Stimulated activated CD8-positive, alpha-beta memory T cell treated with anti-CD3 and anti-CD28 coated beads, Interleukin-4, amount 100 ng/mL, for 4 hours (primary cell): ENCODE data around the gene VWF.

Source experiments
- DNase-seq, 2 donors: peaks; one replicate each; pipeline ENCODE4 v3.0.0-alpha.2; 2020; ENCODE audit warnings: low read depth in 2 of 2, low spot score in 1 of 2

Gene VWF

DNA sequence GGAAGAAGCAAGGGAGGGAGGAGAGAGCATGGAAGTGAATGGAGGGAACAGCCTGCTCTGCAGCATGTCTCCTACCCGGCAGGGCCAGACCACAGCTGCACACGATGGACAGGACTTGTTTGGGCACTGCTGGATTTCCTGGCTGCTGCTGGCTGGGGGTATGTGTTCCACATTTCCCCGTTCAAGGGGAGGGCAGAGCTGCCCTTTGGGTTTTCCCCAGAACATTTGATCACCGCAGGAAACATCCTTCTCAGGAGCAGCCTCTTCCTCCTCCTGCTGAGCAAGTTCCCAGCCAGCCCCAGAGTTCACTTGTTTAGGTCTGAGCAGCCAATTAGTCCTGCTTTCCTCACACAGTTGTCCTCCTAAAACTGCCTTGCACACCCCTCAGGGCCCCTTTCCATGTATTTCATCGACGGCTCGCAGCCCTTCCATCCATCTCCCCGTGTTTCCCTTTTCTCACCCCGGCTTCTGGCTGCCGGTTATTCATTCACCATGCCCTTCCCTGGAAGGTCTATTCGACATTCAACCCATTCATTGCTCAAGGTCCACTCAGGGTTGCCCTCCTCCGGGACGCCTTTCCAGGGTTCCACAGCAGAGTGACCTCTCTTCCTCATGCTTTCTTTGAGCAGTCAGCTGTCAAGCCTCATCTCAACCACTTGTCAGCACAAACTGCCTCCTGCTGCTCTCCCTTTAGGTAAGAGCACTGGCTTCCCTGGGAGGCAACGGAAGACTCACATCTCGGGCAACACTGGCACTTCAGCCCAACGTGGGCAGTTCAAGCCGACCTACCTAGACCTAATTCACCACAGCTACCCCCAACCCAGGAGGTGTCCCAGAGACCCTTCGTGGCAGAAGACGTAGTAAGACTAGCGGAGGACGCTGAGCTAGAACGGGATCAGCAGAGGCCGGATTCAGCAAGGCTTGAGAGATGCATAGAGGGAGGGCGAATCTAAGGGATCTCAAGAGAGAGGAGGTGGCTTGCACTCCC, 159.3 kb downstream of the VWF start:
- DNase-seq = no peak

DNA sequence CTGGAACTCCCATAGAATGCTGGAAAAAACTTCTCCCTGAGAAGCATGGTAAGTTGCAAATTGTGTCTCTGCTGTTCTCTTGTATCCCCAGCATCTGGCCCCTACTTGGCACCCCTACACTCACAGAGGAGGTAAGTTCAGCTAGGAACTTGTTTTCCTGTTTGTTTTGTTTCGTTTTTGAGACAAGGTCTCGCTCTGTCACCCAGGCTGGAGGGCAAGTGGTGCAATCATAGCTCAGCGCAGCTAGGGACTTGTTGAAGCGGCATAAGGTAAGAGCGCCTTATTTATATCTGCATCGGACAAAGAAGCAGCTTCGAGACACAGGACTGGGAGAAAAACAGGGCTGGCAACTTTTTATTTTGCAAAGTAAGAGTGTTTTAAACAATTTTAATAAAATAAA, 161.0 kb downstream of the VWF start:
- DNase-seq = no peak

DNA sequence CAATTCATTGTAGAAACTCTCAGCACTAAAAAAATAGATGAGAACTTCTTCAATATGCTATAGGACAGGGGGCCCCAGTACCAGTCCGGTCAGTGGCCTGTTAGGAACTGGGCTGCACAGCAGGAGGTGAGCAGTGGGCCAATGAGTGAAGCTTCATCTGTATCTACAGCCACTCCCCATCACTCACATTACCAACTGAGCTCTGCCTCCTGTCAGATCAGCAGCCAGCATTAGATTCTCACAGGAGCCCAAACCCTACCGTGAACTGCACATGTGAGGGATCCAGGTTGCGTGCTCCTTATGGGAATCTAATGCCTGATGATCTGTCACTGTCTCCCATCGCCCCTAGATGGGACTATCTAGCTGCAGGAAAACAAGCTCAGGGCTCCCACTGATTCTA, 163.7 kb downstream of the VWF start:
- DNase-seq = no peak

DNA sequence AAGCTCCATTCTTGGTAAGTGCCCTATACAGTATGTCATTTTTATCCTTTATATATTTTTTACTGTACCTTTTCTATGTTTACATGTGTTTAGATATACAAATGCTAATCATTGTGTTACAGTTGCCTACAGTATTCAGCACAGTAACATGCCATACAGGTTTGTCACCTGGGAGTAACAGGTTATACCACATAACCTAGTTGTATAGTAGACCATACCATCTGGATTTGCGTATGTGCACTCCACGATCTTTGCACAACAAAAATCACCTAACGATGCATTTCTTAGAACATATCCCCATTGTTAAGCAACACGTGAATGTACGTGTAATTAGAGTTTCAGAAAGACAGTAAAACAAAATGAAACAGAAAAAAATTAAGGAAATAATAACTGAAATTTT, 167.5 kb downstream of the VWF start:
- no peak for DNase-seq

DNA sequence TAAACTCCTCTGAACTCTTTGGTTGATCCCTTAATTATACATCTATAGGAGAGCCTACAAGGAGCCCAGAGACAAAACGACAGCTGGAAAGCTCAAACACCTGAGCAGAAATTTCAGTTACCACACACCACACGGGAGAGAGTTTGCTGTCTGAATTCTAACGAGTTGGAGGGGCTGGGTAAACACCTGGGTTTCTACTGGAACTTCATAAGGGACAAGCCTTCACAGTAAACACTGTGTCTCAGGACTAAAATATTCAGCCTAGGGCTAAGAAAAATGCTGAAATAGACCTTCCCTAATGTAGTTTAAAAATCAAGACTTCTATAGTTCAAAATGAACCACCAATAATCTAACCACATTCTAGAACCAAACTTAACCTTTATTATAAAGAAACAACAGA, 169.8 kb downstream of the VWF start:
- DNase-seq = no peak

DNA sequence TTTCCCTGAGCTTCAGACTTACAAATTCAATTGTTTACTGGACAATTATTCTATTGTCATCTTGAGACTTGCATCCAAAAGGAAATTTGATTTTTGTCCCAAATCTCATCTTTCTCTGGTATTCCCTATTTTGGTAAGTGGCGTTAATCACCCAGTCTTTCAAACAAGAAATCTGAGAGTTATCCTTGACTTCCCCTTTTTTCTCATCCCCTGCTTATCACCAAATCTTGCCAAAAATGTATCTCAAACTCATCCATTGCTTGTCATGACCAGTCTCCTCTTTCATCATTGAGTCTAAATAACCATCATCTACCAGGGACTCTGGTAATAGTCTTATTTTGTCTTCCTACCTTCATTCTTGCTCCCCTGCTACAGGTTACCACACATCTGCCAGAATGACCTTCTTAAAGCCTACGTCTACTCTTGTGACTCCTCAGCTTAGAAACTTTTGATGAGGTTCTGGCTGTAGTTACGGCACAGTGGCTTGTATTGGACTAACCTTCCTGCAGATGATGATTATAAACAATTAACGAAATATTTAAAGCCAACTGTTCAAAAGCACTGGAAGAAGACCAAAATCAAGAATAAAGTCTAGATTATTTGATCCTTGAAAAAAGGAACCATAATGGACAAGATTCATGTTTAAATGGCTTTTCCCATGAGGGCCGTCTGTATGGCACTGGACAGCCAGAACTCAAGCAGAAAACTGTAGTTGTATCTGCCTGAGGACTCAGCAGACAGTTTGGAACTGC, 170.5 kb downstream of the VWF start:
- no peak for DNase-seq

DNA sequence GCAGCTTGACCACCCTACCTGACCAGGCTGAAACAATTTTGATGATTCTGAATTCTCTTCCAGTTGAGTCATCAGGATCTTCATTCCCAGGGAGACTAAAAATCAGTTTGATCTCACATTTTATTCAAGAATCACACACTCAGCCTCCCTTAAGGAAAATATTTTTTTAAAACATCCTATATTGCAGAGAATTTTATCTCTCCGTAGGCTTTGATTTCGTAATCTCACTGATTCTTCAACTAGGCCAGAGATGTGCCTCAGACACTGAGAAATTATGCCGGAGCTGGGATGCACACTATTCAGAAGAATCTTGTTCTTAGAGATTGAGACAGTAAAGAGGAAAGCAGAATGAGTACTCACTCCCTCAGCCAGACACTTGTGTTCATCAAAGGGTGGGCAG, 172.4 kb downstream of the VWF start:
- no peak for DNase-seq

DNA sequence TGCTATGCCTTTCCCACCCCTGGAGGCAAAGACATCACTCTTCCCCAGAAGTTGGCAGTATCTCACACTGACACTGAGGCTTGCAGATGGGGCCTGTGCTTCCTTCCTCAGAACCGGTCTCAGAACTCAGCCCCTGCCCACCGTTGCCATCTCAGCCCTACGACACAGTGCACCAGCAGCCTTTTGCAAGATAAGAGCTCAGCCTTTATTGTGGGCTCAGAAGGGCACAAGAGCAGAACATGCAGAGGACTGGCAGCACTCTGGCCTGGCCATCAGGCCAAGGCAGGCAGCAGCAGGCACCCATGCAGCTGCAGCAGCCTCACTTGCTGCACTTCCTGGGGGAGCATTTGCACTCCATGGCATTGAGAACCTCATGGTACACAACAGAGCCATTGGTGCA, 175.8 kb downstream of the VWF start:
- DNase-seq = no peak

DNA sequence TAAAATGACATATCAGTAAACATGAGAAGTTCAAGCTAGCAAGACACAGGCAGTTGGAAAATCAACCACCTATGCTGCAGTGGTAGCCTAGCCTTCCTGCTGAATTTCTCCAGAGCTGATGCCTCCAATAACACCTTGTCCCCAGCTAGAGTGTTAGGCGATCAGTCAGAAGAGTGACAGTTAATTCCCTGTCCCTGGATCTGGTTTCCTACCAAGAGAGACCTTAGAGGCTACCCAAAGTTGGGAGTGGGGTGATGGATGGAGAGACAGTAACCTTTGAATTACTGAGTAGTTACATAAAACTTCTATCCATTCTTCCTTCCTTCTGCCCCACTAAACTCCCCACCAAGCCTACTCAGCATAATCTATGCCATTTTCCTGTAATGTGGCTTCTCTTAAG, 177.5 kb downstream of the VWF start:
- no peak for DNase-seq

DNA sequence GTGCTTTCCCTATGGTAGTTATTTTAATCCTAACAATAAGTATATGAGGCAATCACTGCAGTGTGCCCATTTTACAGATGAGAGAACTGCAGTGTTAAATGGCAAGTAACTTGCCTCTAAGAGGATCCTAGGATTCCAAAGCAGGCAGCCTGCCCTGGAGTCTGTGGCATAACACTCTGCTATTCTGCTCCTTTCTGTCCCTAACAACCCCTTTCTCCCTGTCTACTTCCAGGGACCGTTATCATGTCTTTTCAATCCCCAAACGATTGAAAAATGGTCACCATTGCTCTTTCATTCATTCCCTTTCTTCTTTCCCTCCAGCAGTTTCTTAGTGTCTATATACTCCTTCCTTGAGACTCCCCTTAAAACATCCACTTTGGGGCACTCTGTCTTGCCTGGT, 178.1 kb downstream of the VWF start:
- no peak for DNase-seq

DNA sequence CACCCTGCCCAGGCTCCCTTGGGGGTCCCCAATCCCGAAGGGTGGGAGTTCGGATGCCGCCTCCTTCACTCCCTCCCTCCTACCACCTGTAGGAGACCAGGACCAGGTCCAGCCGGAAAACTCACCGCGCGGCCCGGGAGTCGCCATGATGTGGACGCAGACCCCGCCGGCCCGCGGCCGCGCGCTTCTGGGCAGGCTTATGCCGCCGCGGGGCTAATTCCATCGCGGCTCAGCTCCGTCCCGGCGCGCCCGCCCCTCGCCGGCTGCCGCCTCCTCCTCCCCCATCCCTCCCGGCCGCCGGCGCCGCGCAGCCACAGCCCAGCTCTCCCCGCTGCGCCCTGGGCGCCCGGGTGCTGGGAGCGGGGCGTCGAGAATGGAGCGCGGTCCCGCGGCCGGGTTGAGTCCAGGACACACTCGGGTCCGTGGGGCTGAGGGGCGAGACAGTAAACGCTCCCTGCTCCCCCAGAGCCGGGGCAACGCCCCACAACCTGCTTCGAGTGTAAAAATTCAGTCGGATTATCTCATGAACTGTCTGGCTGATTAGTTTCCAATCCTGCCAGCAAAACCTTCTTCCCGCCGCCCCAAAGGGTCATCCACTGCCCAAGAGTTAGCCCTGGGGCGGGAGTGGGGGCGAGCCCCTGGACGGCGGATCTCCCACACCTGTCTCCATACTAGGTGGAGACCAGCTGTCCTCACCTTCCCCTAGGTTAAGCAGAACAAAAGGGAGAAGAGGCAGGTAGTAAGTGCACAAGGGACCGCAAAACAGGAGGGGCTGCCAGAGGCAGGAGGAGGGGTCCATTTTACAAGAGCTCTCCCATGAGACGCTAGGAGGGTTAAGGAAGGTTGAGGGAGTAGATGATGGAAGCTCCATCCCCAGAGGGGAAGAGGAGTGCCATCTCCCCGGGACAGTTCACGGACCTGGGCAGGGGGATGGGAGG, 179.1 kb downstream of the VWF start, which contains the start of gene ANO2:
Gene ANO2 (minus strand): TSS at position 189 of the 938 bp plus-strand sequence. CDS start 42 bp downstream, at position 147.
- DNase-seq = no peak

DNA sequence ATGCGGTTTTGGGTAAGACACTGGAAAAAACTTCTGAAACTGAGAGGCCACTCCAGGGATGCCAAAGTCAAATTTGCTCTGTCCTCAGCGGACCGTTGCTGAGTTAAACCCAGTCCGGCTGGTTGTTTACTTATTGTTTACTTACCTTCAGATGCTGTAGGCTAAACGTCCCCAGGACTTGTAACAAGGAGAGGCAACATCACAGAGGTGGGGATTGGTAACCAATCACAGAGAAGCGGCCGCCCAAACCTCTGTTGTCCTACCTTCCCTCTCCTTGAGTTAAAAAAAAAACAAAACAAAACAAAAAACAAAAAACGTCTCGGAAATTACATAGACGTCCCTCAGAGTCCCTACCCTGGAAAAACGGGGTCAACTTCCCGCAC, 179.8 kb downstream of the VWF start:
- DNase-seq = no peak

DNA sequence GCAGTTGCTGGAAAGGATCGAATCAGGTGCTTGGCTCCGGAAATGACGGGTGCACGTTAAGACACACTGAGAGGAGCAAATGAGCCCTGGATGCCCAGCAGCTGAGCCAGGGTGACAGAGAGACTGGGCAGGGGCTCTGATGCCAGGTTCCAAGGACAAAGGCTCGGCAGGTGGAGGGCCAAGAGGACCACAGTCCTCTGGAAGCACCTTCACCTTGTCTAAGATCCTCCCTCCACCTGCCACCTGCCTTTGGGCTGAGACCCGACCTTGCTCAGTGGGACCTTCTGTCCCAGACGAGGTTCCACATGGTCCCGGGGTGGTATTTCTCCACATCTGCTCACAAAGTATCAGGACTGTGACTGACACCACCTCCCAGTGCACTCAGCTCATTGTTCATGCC, 180.4 kb downstream of the VWF start:
- no peak for DNase-seq

DNA sequence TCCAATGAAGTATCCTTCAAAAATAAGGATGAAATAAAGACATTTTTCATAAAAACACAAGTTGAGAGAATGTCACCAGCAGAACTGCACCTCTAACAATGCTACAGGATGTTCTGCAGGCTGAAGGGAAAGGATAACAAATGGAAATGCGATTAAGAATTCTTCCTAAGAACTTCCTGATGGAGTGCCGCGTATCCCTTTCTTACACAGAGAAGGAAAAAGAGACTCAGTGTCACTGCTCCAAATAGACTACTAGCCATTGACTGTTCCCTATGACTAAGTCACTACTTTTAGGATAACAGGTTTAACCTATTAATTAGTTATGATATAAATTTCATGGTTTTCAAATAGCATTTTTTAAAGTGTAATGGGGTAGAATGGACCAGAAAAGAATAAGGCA, 182.6 kb downstream of the VWF start:
- DNase-seq = no peak

DNA sequence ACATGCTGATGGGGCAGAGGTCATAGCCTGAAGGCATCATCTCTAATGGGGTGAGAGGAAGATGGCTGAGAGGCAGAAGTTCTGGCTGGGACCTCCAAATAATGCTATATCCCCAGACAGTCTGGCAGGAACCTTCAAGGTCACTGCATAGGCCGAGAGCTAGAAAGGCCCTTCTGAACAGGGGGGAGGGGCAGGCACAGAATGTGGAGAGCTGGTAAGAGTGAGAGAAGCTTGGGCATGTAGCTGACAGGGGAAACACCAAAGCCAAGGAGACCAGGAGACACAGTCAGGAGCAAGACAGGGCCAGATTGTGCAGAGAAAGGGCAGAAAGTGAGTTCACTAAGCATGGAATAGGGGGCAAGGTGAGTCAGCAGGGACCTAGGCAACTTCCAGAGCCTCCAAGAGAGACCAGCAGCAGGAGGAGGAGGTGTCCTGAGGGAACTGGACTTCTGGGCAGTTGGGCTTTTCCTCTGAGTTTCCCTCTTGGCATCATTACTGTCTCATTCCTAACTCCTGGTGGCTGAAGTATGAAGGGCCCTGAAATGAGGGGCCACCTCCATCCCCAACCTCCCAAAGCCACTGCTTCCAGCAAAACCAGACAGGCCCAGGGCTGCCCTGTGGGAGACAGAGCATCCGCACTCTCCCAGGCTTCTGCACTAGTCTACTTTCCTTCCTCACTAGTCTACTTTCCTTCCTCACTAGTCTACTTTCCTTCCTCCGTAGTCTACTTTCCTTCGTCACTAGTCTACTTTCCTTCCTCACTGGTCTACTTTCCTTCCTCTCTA, 196.5 kb downstream of the VWF start:
- DNase-seq = no peak

DNA sequence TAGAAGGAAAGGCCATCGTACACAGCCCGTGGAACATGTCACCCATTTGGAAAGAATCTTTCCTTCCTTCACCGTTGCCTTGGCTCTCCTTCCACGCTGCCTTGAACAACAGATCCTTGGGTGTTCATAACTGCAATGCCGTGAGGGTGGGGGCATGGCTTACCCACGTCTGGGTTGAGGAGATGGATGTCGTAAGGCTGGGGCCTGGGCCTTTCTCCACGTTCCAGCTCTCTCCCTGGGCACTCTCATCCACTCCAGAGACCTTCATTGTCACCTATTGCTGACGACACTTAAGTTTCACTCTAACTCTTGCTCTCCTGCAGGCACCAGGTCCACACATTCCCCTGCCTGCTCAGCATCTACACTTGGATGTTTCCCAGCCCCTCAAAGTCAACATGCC, 198.8 kb downstream of the VWF start:
- no peak for DNase-seq

DNA sequence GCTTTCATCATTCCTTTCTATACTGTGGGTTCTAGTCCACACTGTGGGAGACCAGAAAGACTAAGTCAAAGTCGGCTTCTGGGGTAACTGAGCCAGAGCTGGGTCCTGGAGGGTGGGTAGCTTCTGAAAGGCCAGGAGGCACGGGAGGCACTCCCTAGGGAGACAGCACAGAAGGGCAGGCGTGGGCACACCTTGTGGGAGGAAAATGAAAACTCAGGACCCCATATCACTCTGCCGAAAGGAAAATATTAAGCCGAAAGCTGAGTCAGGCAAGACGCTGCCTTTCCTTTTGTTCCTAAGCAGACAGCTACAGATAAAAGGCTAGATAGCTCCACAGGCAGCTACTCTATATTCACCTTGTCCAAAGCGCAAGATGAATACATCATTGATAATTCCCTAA, 200.1 kb downstream of the VWF start:
- no peak for DNase-seq

DNA sequence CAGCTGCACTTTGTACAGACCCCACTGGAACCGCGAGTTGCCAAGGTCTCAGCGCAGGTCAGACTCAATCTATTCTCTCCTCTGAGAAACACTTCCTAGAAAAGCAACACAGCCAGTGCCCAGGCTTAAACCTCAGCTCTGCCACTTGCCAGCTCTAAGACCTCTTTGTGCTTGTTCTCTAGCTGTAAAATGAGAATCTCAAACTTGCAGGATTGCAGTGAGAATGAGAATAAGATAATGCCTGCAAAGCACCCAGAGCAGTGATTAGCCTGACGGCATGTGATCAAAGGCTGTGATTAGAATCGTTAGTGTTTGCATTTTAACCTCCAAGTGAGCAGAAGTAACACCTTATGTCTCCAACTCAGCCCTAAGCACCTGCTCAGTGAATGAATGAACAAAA, 200.7 kb downstream of the VWF start:
- no peak for DNase-seq

DNA sequence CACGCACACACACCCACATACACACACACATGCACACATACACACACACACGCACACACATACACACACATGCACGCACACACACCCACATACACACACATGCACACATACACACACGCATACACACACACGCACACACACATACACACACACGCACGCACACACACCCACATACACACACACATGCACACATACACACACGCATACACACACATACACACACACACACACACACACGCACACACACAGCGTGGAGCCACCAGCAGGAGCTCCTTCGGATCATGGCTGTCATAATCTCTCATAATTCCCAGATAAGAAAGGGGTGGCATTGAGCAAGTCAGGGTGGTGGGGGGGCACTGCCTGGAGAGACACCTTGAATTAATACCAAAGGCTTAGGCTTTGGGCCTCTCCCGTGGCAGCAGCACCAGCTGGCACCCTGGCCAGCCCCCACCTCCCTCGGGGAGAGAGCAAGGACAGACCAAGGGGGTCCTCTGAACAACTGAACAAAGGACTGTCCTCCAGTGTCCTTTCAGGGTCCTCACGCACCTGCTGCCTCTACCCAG, 201.3 kb downstream of the VWF start:
- DNase-seq = no peak
